ENCODE data around the gene SHH. TPM values are rescaled to one million over a fixed set of nuclear protein-coding genes. Genes with fewer than 3 reads are reported as not detected.
A peak's percentile ranks its signal among the peaks of the same experiment; 100 is the strongest.

Gene SHH
- polyA plus RNA-seq, 3 donors = not detected

- H3K4me1 Mint-ChIP-seq = no peaks in the 10 kb centered on the region
- Histone ChIP-seq H3K9ac (ENCODE audit: insufficient read depth, low read length, poor library complexity, severe bottlenecking) (no peak overlapping the region), H3K4me3 (replicated peaks in 1 of 3; ENCODE audit: low read depth in 2 of 3, low read length in 3 of 3) (no peak overlapping the region), H3K4me2 (replicated peaks; ENCODE audit: extremely low read depth, low read length, poor library complexity, severe bottlenecking) (no peak overlapping the region), H3K36me3 (replicated peaks in 1 of 2; ENCODE audit: control insufficient read depth in 1 of 2, insufficient read depth in 2 of 2, low read length in 2 of 2) (peaks cover 58 to 85% of the 10 kb centered on the region in 2 donors), H3K27me3 (ENCODE audit: control insufficient read depth in 2 of 2, insufficient read depth in 2 of 2, low read length in 2 of 2) (peaks cover 0 to 4% of the 10 kb centered on the region in 2 donors), H3K79me2 (ENCODE audit: insufficient read depth, low read length) (no peaks in the 10 kb centered on the region), H2AFZ (ENCODE audit: insufficient read depth, low read depth, low read length, poor library complexity, severe bottlenecking) (no peak overlapping the region), H3K4me1 (ENCODE audit: control insufficient read depth in 1 of 2, insufficient read depth in 2 of 2, low read length in 2 of 2) (no peaks in the 10 kb centered on the region), H4K20me1 (ENCODE audit: insufficient read depth, low read length) (peaks cover 55% of the 10 kb centered on the region), H3K9me3 (replicated peaks in 1 of 2; ENCODE audit: control insufficient read depth in 1 of 2, insufficient read depth in 1 of 2, low read length in 2 of 2) (no peaks in the 10 kb centered on the region), H3K27ac (ENCODE audit: low read depth in 1 of 2, low read length in 2 of 2) (no peak overlapping the region)
- no peaks in the 10 kb centered on the region for H3K9me3 Mint-ChIP-seq
- peaks cover 3 to 12% (median 7%) of the 10 kb centered on the region in 3 donors for H3K27me3 Mint-ChIP-seq (ENCODE audit: low read depth in 3 of 3)
- intact Hi-C loops (cut with micrococcal nuclease) = no loop called here
- no peak overlapping the region for H3K4me3 Mint-ChIP-seq
- no peak for DNase-seq
- peaks cover 81 to 86% of the 10 kb centered on the region in 2 donors for H3K36me3 Mint-ChIP-seq
- TF ChIP-seq, protein P1, sequence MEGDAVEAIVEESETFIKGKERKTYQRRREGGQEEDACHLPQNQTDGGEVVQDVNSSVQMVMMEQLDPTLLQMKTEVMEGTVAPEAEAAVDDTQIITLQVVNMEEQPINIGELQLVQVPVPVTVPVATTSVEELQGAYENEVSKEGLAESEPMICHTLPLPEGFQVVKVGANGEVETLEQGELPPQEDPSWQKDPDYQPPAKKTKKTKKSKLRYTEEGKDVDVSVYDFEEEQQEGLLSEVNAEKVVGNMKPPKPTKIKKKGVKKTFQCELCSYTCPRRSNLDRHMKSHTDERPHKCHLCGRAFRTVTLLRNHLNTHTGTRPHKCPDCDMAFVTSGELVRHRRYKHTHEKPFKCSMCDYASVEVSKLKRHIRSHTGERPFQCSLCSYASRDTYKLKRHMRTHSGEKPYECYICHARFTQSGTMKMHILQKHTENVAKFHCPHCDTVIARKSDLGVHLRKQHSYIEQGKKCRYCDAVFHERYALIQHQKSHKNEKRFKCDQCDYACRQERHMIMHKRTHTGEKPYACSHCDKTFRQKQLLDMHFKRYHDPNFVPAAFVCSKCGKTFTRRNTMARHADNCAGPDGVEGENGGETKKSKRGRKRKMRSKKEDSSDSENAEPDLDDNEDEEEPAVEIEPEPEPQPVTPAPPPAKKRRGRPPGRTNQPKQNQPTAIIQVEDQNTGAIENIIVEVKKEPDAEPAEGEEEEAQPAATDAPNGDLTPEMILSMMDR (IDR thresholded peaks at IDR 0.05) = no peak
- WGBS (ENCODE audit: insufficient coverage) = 98% methylated on average over 13 of the region's 24 CpGs
- no peak overlapping the region for H3K27ac Mint-ChIP-seq
Measured at GRCh38 chr7:155780884-155781283, 31.4 kb downstream of the SHH start.

GRCh38 chr7:155778349-155778748 is 33.9 kb downstream of the SHH start:
- no peaks in the 10 kb centered on the region for H3K27me3 ChIP-seq (ENCODE audit: control insufficient read depth in 2 of 2, insufficient read depth in 2 of 2, low read length in 2 of 2)
- no peak for DNase-seq
- no peak overlapping the region for H3K9ac ChIP-seq (ENCODE audit: insufficient read depth, low read length, poor library complexity, severe bottlenecking)
- no peak overlapping the region for H3K4me3 ChIP-seq (replicated peaks in 1 of 3; ENCODE audit: low read depth in 2 of 3, low read length in 3 of 3)
- no peak overlapping the region for H2AFZ ChIP-seq (ENCODE audit: insufficient read depth, low read depth, low read length, poor library complexity, severe bottlenecking)
- H3K27ac Mint-ChIP-seq = peak overlapping the region in 2 of 7 donors; percentile 32 to 34
- H3K27ac ChIP-seq (ENCODE audit: low read depth in 1 of 2, low read length in 2 of 2) = no peak overlapping the region
- H3K36me3 Mint-ChIP-seq = peaks cover 92 to 98% of the 10 kb centered on the region in 2 donors
- H4K20me1 ChIP-seq (ENCODE audit: insufficient read depth, low read length) = peaks cover 70% of the 10 kb centered on the region
- no peaks in the 10 kb centered on the region for H3K4me1 Mint-ChIP-seq
- H3K4me2 ChIP-seq (replicated peaks; ENCODE audit: extremely low read depth, low read length, poor library complexity, severe bottlenecking) = no peak overlapping the region
- TF ChIP-seq, protein P1 (IDR thresholded peaks at IDR 0.05) = no peak
- H3K4me3 Mint-ChIP-seq = no peak overlapping the region
- H3K27me3 Mint-ChIP-seq (ENCODE audit: low read depth in 3 of 3) = no peaks in the 10 kb centered on the region
- H3K4me1 ChIP-seq (ENCODE audit: control insufficient read depth in 1 of 2, insufficient read depth in 2 of 2, low read length in 2 of 2) = no peaks in the 10 kb centered on the region
- intact Hi-C loops (cut with micrococcal nuclease) = no loop called here
- no peaks in the 10 kb centered on the region for H3K9me3 ChIP-seq (replicated peaks in 1 of 2; ENCODE audit: control insufficient read depth in 1 of 2, insufficient read depth in 1 of 2, low read length in 2 of 2)
- H3K9me3 Mint-ChIP-seq = no peaks in the 10 kb centered on the region
- H3K79me2 ChIP-seq (ENCODE audit: insufficient read depth, low read length) = no peaks in the 10 kb centered on the region
- WGBS (ENCODE audit: insufficient coverage) = 100% methylated on average over 4 of the region's 6 CpGs
- peaks cover 82 to 100% of the 10 kb centered on the region in 2 donors for H3K36me3 ChIP-seq (replicated peaks in 1 of 2; ENCODE audit: control insufficient read depth in 1 of 2, insufficient read depth in 2 of 2, low read length in 2 of 2)
